HepG2 (cell line): ENCODE measurements around the gene A2ML1.
"Not testable (repeated sequence)": the region's sequence is repeated elsewhere in the genome, so short reads cannot be mapped to it uniquely, and the experiment has no call there.

Experiments used
- DPF2 ChIP-seq: sonication (generic); formaldehyde crosslinking; IDR thresholded peaks from 2 replicates; pipeline ENCODE4 v1.4.0; 2020; ENCODE audit warnings: mild to moderate bottlenecking, low read depth, missing genetic modification reagents, borderline replicate concordance
- PCBP1 ChIP-seq: fragments of 200-400 bp; formaldehyde crosslinking; IDR thresholded peaks from 2 replicates; pipeline ENCODE4 v1.6.1; 2017; ENCODE audit warnings: mild to moderate bottlenecking, low read depth, low read length, borderline replicate concordance
- ZFY ChIP-seq: sonication (generic); formaldehyde crosslinking; IDR thresholded peaks from 2 replicates; pipeline ENCODE4 v1.4.0; 2020; ENCODE audit warnings: missing genetic modification reagents
- ZNF768 ChIP-seq: sonication (generic); formaldehyde crosslinking; IDR thresholded peaks from 2 replicates; pipeline ENCODE4 v1.4.0; 2020; ENCODE audit warnings: missing genetic modification reagents

GRCh38 chr12:8787206-8787605 is 35.2 kb upstream of the A2ML1 start:
- TF ChIP-seq PCBP1; DPF2 (CRISPR knock-in tag); ZNF768; ZFY: not testable (repeated sequence)
